HFFc6 (cell line): ENCODE results near the gene OMP. TPM values are rescaled to one million over a fixed set of nuclear protein-coding genes. Genes with fewer than 3 reads are reported as not detected.

Source experiments
- DNase-seq: peaks from one replicate; pipeline ENCODE4 v3.0.0-alpha.2; 2018
- H3K27ac Mint-ChIP-seq: 2 replicates; pipeline ENCODE4 v1.8.0; 2020; ENCODE audit warnings: mild to moderate bottlenecking, mixed read lengths
- H3K27me3 Mint-ChIP-seq: 2 replicates; pipeline ENCODE4 v1.8.0; 2021; ENCODE audit warnings: mild to moderate bottlenecking, moderate library complexity, mixed read lengths; ENCODE audit not compliant: insufficient read depth
- H3K36me3 Mint-ChIP-seq: 2 replicates; pipeline ENCODE4 v1.8.0; 2021; ENCODE audit warnings: low read depth, mixed read lengths
- H3K4me1 Mint-ChIP-seq: 2 replicates; pipeline ENCODE4 v1.8.0; 2020; ENCODE audit warnings: low read depth, mixed read lengths
- H3K4me3 Mint-ChIP-seq: 2 replicates; pipeline ENCODE4 v1.8.0; 2020; ENCODE audit warnings: mild to moderate bottlenecking, moderate library complexity, mixed read lengths
- H3K9me3 Mint-ChIP-seq: 2 replicates; pipeline ENCODE4 v1.8.0; 2020; ENCODE audit warnings: mild to moderate bottlenecking, mixed read lengths
- CTCF ChIP-seq: fragments of 200-600 bp; sonication (generic); IDR thresholded peaks from 2 replicates; pipeline ENCODE4 v1.5.0; 2021; ENCODE audit warnings: antibody characterized with exemption, mild to moderate bottlenecking
- total RNA-seq, 6 experiments: library from RNA; stranded (reverse); fragmentation: NEBNext Ultra II Directional; extraction: Animal tissue kit (Norgen Biotek cat#: 25700); gene quantifications; 2 replicates in 1 of 6; 3 replicates in 5 of 6; pipeline ENCODE4 v1.2.3, GENCODE V29; 2021

OMP gene
- total RNA-seq, 6 experiments from 2014 or later, result 0.77 TPM; not detected in 5

DNA sequence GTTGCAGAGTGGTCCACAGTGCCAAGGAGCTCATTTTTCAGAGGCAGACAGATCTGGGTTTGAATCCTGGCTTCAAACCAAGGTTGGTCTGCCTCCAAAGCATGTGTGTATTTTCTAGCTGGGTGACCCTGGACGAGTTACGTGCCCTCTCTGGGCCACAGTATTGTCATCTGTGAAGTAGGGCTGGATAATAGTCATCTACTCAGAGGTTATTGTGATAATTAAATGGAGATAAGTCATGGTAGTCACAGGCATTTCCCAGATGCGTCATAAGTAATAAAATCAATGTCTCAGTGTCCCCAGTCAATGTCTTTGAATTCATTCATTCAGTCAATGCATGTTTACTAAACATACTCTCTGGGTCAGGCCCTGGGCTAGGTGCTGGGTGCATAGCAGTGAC is 8.6 kb downstream of the OMP start:
- H3K9me3 Mint-ChIP-seq, result no peaks in the 10 kb centered on the region
- H3K27me3 Mint-ChIP-seq, result peaks cover 2% of the 10 kb centered on the region
- no peak for TF ChIP-seq CTCF
- no peak overlapping the region for H3K4me3 Mint-ChIP-seq
- peaks cover 61% of the 10 kb centered on the region for H3K4me1 Mint-ChIP-seq
- DNase-seq, result peak; percentile 17
- H3K27ac Mint-ChIP-seq, result peak overlapping the region; percentile 13; the same call in 1 of the 2 replicates
- no peaks in the 10 kb centered on the region for H3K36me3 Mint-ChIP-seq

DNA sequence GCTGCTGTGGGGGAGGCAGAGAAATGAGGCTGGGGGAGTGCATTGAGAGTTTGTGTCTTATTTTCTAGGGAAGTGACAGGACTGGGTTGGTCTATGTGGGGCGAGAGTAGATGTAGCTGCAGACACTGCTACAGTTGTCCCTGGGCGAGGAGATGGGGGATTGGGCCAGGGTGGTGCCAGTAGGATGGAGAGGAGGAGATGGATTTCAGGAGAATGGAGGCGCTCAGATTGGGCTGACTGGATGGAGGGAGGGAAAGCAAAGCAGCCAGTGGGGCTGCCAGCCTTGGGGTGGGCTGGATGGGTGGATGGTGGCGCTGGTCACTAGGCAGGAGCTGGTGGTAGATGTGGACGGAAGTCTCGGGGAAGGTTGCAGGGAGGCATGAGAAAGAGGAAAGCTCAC is 9.3 kb downstream of the OMP start:
- no peak for TF ChIP-seq CTCF
- no peak overlapping the region for H3K4me3 Mint-ChIP-seq
- no peaks in the 10 kb centered on the region for H3K36me3 Mint-ChIP-seq
- H3K27me3 Mint-ChIP-seq, result peaks cover 3% of the 10 kb centered on the region
- no peaks in the 10 kb centered on the region for H3K9me3 Mint-ChIP-seq
- DNase-seq, result no peak
- H3K4me1 Mint-ChIP-seq, result peaks cover 61% of the 10 kb centered on the region
- H3K27ac Mint-ChIP-seq, result no peak overlapping the region; the same call in 1 of the 2 replicates

DNA sequence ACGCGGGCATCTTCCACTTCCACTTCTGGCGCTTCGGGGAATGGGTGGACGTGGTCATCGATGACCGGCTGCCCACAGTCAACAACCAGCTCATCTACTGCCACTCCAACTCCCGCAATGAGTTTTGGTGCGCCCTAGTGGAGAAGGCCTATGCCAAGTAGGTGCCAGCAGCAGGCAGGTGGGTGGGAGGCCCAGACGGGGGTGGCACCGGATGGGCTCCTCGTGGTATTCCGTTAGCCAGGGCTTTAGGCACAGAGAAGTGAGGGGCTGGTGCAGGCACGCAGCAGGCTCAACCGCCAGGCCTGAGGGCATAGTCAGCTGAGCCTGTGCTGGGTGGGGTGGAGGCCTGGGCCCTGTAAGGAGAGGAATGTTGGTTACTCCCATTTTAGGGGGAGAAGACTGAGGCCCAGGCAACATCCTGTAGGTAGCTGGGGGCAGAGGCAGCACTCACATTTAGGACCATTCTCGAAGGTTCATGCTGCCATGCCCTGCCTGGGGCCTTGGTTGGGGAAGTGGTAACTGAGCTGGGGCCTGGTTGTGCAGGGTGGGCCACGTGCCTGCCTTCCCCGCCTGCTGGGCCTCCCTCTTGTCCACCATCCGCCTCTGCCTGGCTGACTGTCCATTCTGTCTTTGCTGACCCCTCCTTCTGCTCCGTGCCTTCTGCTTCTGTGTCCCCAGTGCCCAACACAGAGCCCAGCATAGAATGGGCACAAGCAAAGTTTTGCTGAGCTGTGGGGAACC is 10.2 kb downstream of the OMP start:
- Mint-ChIP-seq H3K27me3 (peaks cover 3% of the 10 kb centered on the region), H3K9me3 (no peaks in the 10 kb centered on the region), H3K4me3 (no peak overlapping the region), H3K36me3 (no peaks in the 10 kb centered on the region), H3K4me1 (peaks cover 52% of the 10 kb centered on the region), H3K27ac (no peak overlapping the region)
- TF ChIP-seq CTCF, result no peak
- DNase-seq, result no peak

GRCh38 chr11:77113382-77114088 is 10.9 kb downstream of the OMP start:
- H3K27ac Mint-ChIP-seq, result 0 out of 2 replicates have a peak overlapping the region, but pooled peaks have one; percentile 5
- DNase-seq, result peak; percentile 35

DNA sequence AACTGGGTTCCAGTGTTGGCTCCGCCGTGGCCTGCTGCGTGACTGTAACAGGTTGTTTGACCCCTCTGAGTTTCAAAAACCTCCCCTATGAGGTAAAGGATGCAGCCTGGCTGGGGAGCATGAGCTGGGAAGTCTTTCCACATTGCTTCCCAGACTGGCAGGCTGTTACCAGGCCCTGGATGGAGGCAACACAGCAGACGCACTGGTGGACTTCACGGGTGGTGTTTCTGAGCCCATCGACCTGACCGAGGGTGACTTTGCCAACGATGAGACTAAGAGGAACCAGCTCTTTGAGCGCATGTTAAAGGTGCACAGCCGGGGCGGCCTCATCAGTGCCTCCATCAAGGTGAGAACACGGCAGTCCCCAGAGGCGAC is 11.4 kb downstream of the OMP start:
- no peak for DNase-seq
- Mint-ChIP-seq H3K9me3 (no peaks in the 10 kb centered on the region), H3K27ac (no peak overlapping the region), H3K27me3 (peaks cover 1% of the 10 kb centered on the region), H3K36me3 (no peaks in the 10 kb centered on the region), H3K4me1 (peaks cover 39% of the 10 kb centered on the region), H3K4me3 (no peak overlapping the region)
- no peak for TF ChIP-seq CTCF

More at GRCh38 chr11:77113382-77114088, 10.9 kb downstream of the OMP start:
- Mint-ChIP-seq H3K9me3 (no peaks in the 10 kb centered on the region), H3K27me3 (peaks cover 1% of the 10 kb centered on the region), H3K4me1 (peaks cover 45% of the 10 kb centered on the region), H3K36me3 (no peaks in the 10 kb centered on the region), H3K4me3 (no peak overlapping the region)
- TF ChIP-seq CTCF, result peak; percentile 87
